Vagina (tissue), 2 donors: ENCODE measurements around the gene PRDM16.

Experiments
- CTCF ChIP-seq, 3 experiments: fragments of 450-650 bp in 2 of 3; fragments of 200-600 bp in 1 of 3; sonication (generic) in 1 of 3; IDR thresholded peaks; one replicate each; pipeline ENCODE4 v1.5.1; 2017 to 2019; ENCODE audit warnings: antibody characterized with exemption in 3 of 3, mild to moderate bottlenecking in 2 of 3, moderate library complexity in 2 of 3
- POLR2A ChIP-seq, 2 donors: fragments of 450-650 bp; IDR thresholded peaks; one replicate each; pipeline ENCODE4 v1.6.1; 2017; ENCODE audit warnings: antibody characterized with exemption in 2 of 2, mild to moderate bottlenecking in 2 of 2, moderate library complexity in 2 of 2

- TF ChIP-seq CTCF (IDR thresholded peaks at IDR 0.05) (no peak), POLR2A (IDR thresholded peaks at IDR 0.05) (no peak)
These were observed 337.2 kb downstream of the PRDM16 start for GRCh38 chr1:3405974-3406867.
